Trophoblast cell (in vitro differentiated cells and primary cell): ENCODE data around the gene TNIK.

ENCODE experiments used
- DNase-seq, 2 donors: peaks; one replicate each; pipeline ENCODE4 v3.0.0-alpha.2; 2016
- H2AFZ ChIP-seq: 2 replicates; pipeline ENCODE4 v1.6.1; 2013; ENCODE audit warnings: low read length, moderate library complexity, mild to moderate bottlenecking; ENCODE audit not compliant: insufficient read depth, poor library complexity
- H2AK5ac ChIP-seq: 2 replicates; pipeline ENCODE4 v1.6.1; 2013; ENCODE audit warnings: mild to moderate bottlenecking, low read length
- H2BK120ac ChIP-seq: 2 replicates; pipeline ENCODE4 v1.6.1; 2013; ENCODE audit warnings: low read length, mild to moderate bottlenecking, moderate library complexity; ENCODE audit not compliant: insufficient read depth, poor library complexity
- H2BK12ac ChIP-seq: 2 replicates; pipeline ENCODE4 v1.6.1; 2013; ENCODE audit warnings: mild to moderate bottlenecking, low read length, moderate library complexity
- H2BK5ac ChIP-seq: 2 replicates; pipeline ENCODE4 v1.6.1; 2013; ENCODE audit warnings: low read length, low read depth, moderate library complexity, mild to moderate bottlenecking; ENCODE audit not compliant: poor library complexity
- H3K14ac ChIP-seq: 2 replicates; pipeline ENCODE4 v1.6.1; 2013; ENCODE audit warnings: mild to moderate bottlenecking, low read length
- H3K18ac ChIP-seq: 2 replicates; pipeline ENCODE4 v1.6.1; 2013; ENCODE audit warnings: mild to moderate bottlenecking, low read length
- H3K23ac ChIP-seq: 2 replicates; pipeline ENCODE4 v1.6.1; 2013; ENCODE audit warnings: low read length
- H3K27ac ChIP-seq: 2 replicates; pipeline ENCODE4 v1.5.1; 2013; ENCODE audit warnings: low read depth, mild to moderate bottlenecking, inconsistent platforms, low read length, moderate library complexity
- H3K27me3 ChIP-seq: 2 replicates; pipeline ENCODE4 v1.6.1; 2013; ENCODE audit warnings: inconsistent platforms, mild to moderate bottlenecking, low read length, moderate library complexity; ENCODE audit not compliant: insufficient read depth
- H3K36me3 ChIP-seq, 2 experiments: 1 replicate in 1 of 2; 2 replicates in 1 of 2; pipeline ENCODE4 v1.6.1; 2013; ENCODE audit warnings: low read length in 2 of 2, mild to moderate bottlenecking in 2 of 2, moderate library complexity in 1 of 2; ENCODE audit not compliant: insufficient read depth in 2 of 2, control insufficient read depth in 1 of 2
- H3K4ac ChIP-seq: 2 replicates; pipeline ENCODE4 v1.6.1; 2013; ENCODE audit warnings: low read depth, mild to moderate bottlenecking, low read length, moderate library complexity
- H3K4me1 ChIP-seq, 2 experiments: 1 replicate in 1 of 2; 2 replicates in 1 of 2; pipeline ENCODE4 v1.6.1; 2013; ENCODE audit warnings: low read length in 2 of 2, mild to moderate bottlenecking in 2 of 2, moderate library complexity in 1 of 2; ENCODE audit not compliant: insufficient read depth in 2 of 2, control insufficient read depth in 1 of 2
- H3K4me2 ChIP-seq: 2 replicates; pipeline ENCODE4 v1.6.1; 2013; ENCODE audit warnings: inconsistent platforms, mild to moderate bottlenecking, low read length, moderate library complexity
- H3K4me3 ChIP-seq: 2 replicates; pipeline ENCODE4 v1.5.1; 2013; ENCODE audit warnings: mild to moderate bottlenecking, low read depth, low read length, inconsistent platforms
- H3K79me1 ChIP-seq: one replicate; pipeline ENCODE4 v1.6.1; 2013; ENCODE audit warnings: low read length
- H3K79me2 ChIP-seq: 2 replicates; pipeline ENCODE4 v1.6.1; 2013; ENCODE audit warnings: low read length, mild to moderate bottlenecking; ENCODE audit not compliant: control insufficient read depth, insufficient read depth, poor library complexity
- H3K9ac ChIP-seq: 2 replicates; pipeline ENCODE4 v1.6.1; 2013; ENCODE audit warnings: mild to moderate bottlenecking, low read length
- H3K9me3 ChIP-seq: 2 replicates; pipeline ENCODE4 v1.6.1; 2013; ENCODE audit warnings: low read depth, mild to moderate bottlenecking, control low read depth, inconsistent platforms, low read length; ENCODE audit not compliant: insufficient read depth
- H4K12ac ChIP-seq: 2 replicates; pipeline ENCODE4 v1.6.1; 2013; ENCODE audit warnings: low read depth, mild to moderate bottlenecking, low read length, moderate library complexity
- H4K8ac ChIP-seq: 2 replicates; pipeline ENCODE4 v1.6.1; 2013; ENCODE audit warnings: low read depth, mild to moderate bottlenecking, low read length, moderate library complexity
- H4K91ac ChIP-seq: one replicate; pipeline ENCODE4 v1.6.1; 2013; ENCODE audit warnings: low read depth, mild to moderate bottlenecking, low read length, moderate library complexity
- WGBS: extraction: QIAGEN DNeasy Blood & Tissue Kit; methylation state at CpG from one replicate; pipeline ENCODE4 v1.1.7; 2013; ENCODE audit warnings: missing lambda C conversion rate; ENCODE audit not compliant: insufficient read length, insufficient coverage; ENCODE audit errors: extremely low coverage; 5-methylcytosine and 5-hydroxymethylcytosine counted together

The TNIK gene

GRCh38 chr3:171276923-171277322 is 183.3 kb downstream of the TNIK start:
- Histone ChIP-seq H2BK5ac (no peak overlapping the region), H2BK120ac (no peak overlapping the region), H3K9me3 (no peaks in the 10 kb centered on the region), H2AK5ac (no peak overlapping the region), H3K4me1 (no peaks in the 10 kb centered on the region), H2AFZ (no peak overlapping the region), H3K36me3 (no peaks in the 10 kb centered on the region), H3K18ac (no peak overlapping the region), H2BK12ac (no peak overlapping the region), H3K4me2 (no peak overlapping the region), H3K14ac (no peak overlapping the region), H3K27ac (no peak overlapping the region), H3K79me1 (no peaks in the 10 kb centered on the region), H3K4ac (no peak overlapping the region), H4K12ac (no peak overlapping the region), H3K23ac (no peak overlapping the region), H3K4me3 (no peak overlapping the region), H4K91ac (no peak overlapping the region), H3K79me2 (no peaks in the 10 kb centered on the region), H3K9ac (no peak overlapping the region), H4K8ac (no peak overlapping the region), H3K27me3 (no peaks in the 10 kb centered on the region)
- WGBS, result no CpG with 5 or more reads among the region's 3 CpGs
- DNase-seq, result no peak

- no peak for DNase-seq
- WGBS, result no CpG with 5 or more reads among the region's 1 CpG
- no peak overlapping the region for H4K8ac ChIP-seq
- no peak overlapping the region for H3K4me3 ChIP-seq
- no peak overlapping the region for H2BK120ac ChIP-seq
- no peak overlapping the region for H2AK5ac ChIP-seq
- no peak overlapping the region for H2AFZ ChIP-seq
- H3K4me2 ChIP-seq, result no peak overlapping the region
- no peaks in the 10 kb centered on the region for H3K4me1 ChIP-seq
- H3K9ac ChIP-seq, result no peak overlapping the region
- no peak overlapping the region for H4K12ac ChIP-seq
- H2BK5ac ChIP-seq, result no peak overlapping the region
- H4K91ac ChIP-seq, result no peak overlapping the region
- no peak overlapping the region for H3K27ac ChIP-seq
- no peak overlapping the region for H3K4ac ChIP-seq
- no peaks in the 10 kb centered on the region for H3K27me3 ChIP-seq
- no peaks in the 10 kb centered on the region for H3K9me3 ChIP-seq
- no peak overlapping the region for H2BK12ac ChIP-seq
- no peaks in the 10 kb centered on the region for H3K36me3 ChIP-seq
- H3K18ac ChIP-seq, result no peak overlapping the region
- no peaks in the 10 kb centered on the region for H3K79me1 ChIP-seq
- no peaks in the 10 kb centered on the region for H3K79me2 ChIP-seq
- no peak overlapping the region for H3K23ac ChIP-seq
- no peak overlapping the region for H3K14ac ChIP-seq
Measured at GRCh38 chr3:171274222-171274621, 186.0 kb downstream of the TNIK start.

GRCh38 chr3:171270541-171270940 is 189.7 kb downstream of the TNIK start:
- no peak overlapping the region for H4K12ac ChIP-seq
- no peak overlapping the region for H2BK120ac ChIP-seq
- no peaks in the 10 kb centered on the region for H3K27me3 ChIP-seq
- no peaks in the 10 kb centered on the region for H3K36me3 ChIP-seq
- H3K27ac ChIP-seq, result no peak overlapping the region
- no peaks in the 10 kb centered on the region for H3K79me2 ChIP-seq
- H2BK12ac ChIP-seq, result no peak overlapping the region
- 100% methylated on average over 2 of the region's 2 CpGs for WGBS
- no peak for DNase-seq
- H3K14ac ChIP-seq, result no peak overlapping the region
- no peak overlapping the region for H3K9ac ChIP-seq
- H2BK5ac ChIP-seq, result no peak overlapping the region
- no peak overlapping the region for H2AFZ ChIP-seq
- H3K18ac ChIP-seq, result no peak overlapping the region
- H3K9me3 ChIP-seq, result no peaks in the 10 kb centered on the region
- H3K4me1 ChIP-seq, result no peaks in the 10 kb centered on the region
- no peak overlapping the region for H3K4me3 ChIP-seq
- no peak overlapping the region for H3K4me2 ChIP-seq
- no peak overlapping the region for H4K91ac ChIP-seq
- no peak overlapping the region for H3K4ac ChIP-seq
- H4K8ac ChIP-seq, result no peak overlapping the region
- no peak overlapping the region for H2AK5ac ChIP-seq
- H3K23ac ChIP-seq, result no peak overlapping the region
- no peaks in the 10 kb centered on the region for H3K79me1 ChIP-seq

GRCh38 chr3:171269542-171269941 is 190.7 kb downstream of the TNIK start:
- no peaks in the 10 kb centered on the region for H3K36me3 ChIP-seq
- no peaks in the 10 kb centered on the region for H3K79me1 ChIP-seq
- no peaks in the 10 kb centered on the region for H3K9me3 ChIP-seq

More at GRCh38 chr3:171269542-171269941, 190.7 kb downstream of the TNIK start:
- H3K9ac ChIP-seq, result no peak overlapping the region
- no peak overlapping the region for H2BK5ac ChIP-seq
- no peak overlapping the region for H4K12ac ChIP-seq
- H2AK5ac ChIP-seq, result no peak overlapping the region
- H3K4ac ChIP-seq, result no peak overlapping the region
- H3K79me2 ChIP-seq, result no peaks in the 10 kb centered on the region
- H4K8ac ChIP-seq, result no peak overlapping the region
- no peak overlapping the region for H3K23ac ChIP-seq
- no peak overlapping the region for H2AFZ ChIP-seq
- no peak overlapping the region for H3K4me3 ChIP-seq
- no peak overlapping the region for H3K27ac ChIP-seq
- H3K4me1 ChIP-seq, result no peaks in the 10 kb centered on the region
- DNase-seq, result no peak
- no peak overlapping the region for H3K4me2 ChIP-seq
- no peaks in the 10 kb centered on the region for H3K27me3 ChIP-seq
- H2BK12ac ChIP-seq, result no peak overlapping the region
- no peak overlapping the region for H4K91ac ChIP-seq
- H3K18ac ChIP-seq, result no peak overlapping the region
- H2BK120ac ChIP-seq, result no peak overlapping the region
- no peak overlapping the region for H3K14ac ChIP-seq
